ENCODE measurements around the gene TMEM132C. TPM values are rescaled to one million over a fixed set of nuclear protein-coding genes. Genes with fewer than 3 reads are reported as not detected.

The TMEM132C gene
- total RNA-seq, 1 experiment from 2014 or later, result not detected

- no peak for DNase-seq (ENCODE audit: low spot score)
Measured at GRCh38 chr12:128415036-128415560, 148.1 kb downstream of the TMEM132C start.

- no peak for DNase-seq (ENCODE audit: low spot score)
Measured at GRCh38 chr12:128418944-128419343, 152.0 kb downstream of the TMEM132C start.

- no peak for DNase-seq (ENCODE audit: low spot score)
Measured at GRCh38 chr12:128420163-128420562, 153.2 kb downstream of the TMEM132C start.

GRCh38 chr12:128421375-128421774 is 154.4 kb downstream of the TMEM132C start:
- no peak for DNase-seq (ENCODE audit: low spot score)

- DNase-seq (ENCODE audit: low spot score), result no peak
Measured at GRCh38 chr12:128423205-128423604, 156.2 kb downstream of the TMEM132C start.

- DNase-seq (ENCODE audit: low spot score), result no peak
Measured at GRCh38 chr12:128424931-128425431, 158.0 kb downstream of the TMEM132C start.

- no peak for DNase-seq (ENCODE audit: low spot score)
Measured at GRCh38 chr12:128425666-128426331, 158.8 kb downstream of the TMEM132C start.

GRCh38 chr12:128426511-128426910 is 159.5 kb downstream of the TMEM132C start:
- DNase-seq (ENCODE audit: low spot score), result no peak

- DNase-seq (ENCODE audit: low spot score), result no peak
Measured at GRCh38 chr12:128439796-128440195, 172.8 kb downstream of the TMEM132C start.

GRCh38 chr12:128442096-128442495 is 175.1 kb downstream of the TMEM132C start:
- DNase-seq (ENCODE audit: low spot score), result no peak

- DNase-seq (ENCODE audit: low spot score), result no peak
Measured at GRCh38 chr12:128444598-128444997, 177.6 kb downstream of the TMEM132C start.

- no peak for DNase-seq (ENCODE audit: low spot score)
Measured at GRCh38 chr12:128445415-128446127, 178.6 kb downstream of the TMEM132C start.

GRCh38 chr12:128449146-128449894 is 182.3 kb downstream of the TMEM132C start:
- no peak for DNase-seq (ENCODE audit: low spot score)

- DNase-seq (ENCODE audit: low spot score), result no peak
Measured at GRCh38 chr12:128450810-128451209, 183.8 kb downstream of the TMEM132C start.

GRCh38 chr12:128455851-128456250 is 188.9 kb downstream of the TMEM132C start:
- no peak for DNase-seq (ENCODE audit: low spot score)

GRCh38 chr12:128456922-128457321 is 190.0 kb downstream of the TMEM132C start:
- DNase-seq (ENCODE audit: low spot score), result no peak

- no peak for DNase-seq (ENCODE audit: low spot score)
Measured at GRCh38 chr12:128458301-128458974, 191.5 kb downstream of the TMEM132C start.

GRCh38 chr12:128459067-128459466 is 192.1 kb downstream of the TMEM132C start:
- no peak for DNase-seq (ENCODE audit: low spot score)

GRCh38 chr12:128463881-128464280 is 196.9 kb downstream of the TMEM132C start:
- no peak for DNase-seq (ENCODE audit: low spot score)

GRCh38 chr12:128467882-128468281 is 200.9 kb downstream of the TMEM132C start:
- DNase-seq (ENCODE audit: low spot score), result no peak

GRCh38 chr12:128468926-128469325 is 202.0 kb downstream of the TMEM132C start:
- no peak for DNase-seq (ENCODE audit: low spot score)

All from HT-29 (cell line).